A673 (cell line): ENCODE results near the gene FNDC3B.

Experiments used
- EZH2 ChIP-seq: fragments of 200-600 bp; sonication (generic); IDR thresholded peaks from 2 replicates; pipeline ENCODE4 v1.6.1; 2017; ENCODE audit warnings: borderline replicate concordance, low read depth, mild to moderate bottlenecking, mixed read lengths, antibody characterized with exemption, low read length; ENCODE audit not compliant: poor library complexity, severe bottlenecking
- TF ChIP-seq, protein P1 (sequence below): fragments of 300-800, 200-600 bp; sonication (generic); conservative IDR thresholded peaks from 2 replicates; pipeline ENCODE4 v1.5.1; 2017; ENCODE audit warnings: low read depth, mild to moderate bottlenecking, antibody characterized with exemption, low read length, moderate library complexity, mixed read lengths

DNA sequence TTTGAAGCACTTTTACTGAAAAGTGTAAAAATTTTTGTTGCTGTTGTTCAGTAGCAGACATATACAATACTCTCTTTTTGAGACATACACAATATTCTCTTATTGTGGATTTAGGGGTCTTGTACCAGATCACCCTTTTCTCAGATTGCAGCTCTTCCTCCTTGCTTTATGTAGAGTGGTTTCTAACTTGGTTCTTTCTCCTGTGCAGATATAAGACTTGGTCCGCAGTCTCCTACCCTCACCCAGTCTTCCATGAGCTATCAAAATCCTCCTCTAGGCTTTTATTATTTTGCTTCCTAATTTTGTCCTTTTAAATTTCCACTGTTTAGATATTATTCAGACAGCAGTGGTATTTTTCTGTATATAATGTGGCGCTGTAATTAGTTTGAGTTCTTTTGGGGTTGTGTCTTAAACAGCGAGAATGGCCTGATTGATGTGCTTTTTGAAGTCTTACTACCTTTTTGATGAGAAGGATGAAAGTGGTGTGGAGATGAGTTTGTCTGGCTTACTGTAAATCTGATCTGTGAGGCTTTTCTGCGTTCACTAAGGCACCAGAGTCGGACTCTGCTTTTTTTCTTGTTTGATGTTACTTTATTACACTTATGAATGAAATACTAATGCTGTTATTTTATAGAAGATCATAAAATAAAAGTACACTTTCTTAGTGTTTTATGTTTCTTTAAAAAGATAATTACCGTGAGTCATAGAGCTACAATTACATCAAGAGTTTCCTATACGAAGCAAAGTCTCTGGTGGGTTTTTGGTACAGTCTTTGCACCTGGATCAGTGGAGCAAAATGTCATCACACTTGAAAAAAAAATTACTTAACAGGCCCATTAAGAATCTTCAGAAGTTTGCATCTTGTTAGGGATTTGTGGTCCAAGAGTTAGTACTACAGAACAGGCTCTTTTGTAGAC, 27.8 kb downstream of the FNDC3B start:
- TF ChIP-seq EZH2 = no peak
- TF ChIP-seq, protein P1, sequence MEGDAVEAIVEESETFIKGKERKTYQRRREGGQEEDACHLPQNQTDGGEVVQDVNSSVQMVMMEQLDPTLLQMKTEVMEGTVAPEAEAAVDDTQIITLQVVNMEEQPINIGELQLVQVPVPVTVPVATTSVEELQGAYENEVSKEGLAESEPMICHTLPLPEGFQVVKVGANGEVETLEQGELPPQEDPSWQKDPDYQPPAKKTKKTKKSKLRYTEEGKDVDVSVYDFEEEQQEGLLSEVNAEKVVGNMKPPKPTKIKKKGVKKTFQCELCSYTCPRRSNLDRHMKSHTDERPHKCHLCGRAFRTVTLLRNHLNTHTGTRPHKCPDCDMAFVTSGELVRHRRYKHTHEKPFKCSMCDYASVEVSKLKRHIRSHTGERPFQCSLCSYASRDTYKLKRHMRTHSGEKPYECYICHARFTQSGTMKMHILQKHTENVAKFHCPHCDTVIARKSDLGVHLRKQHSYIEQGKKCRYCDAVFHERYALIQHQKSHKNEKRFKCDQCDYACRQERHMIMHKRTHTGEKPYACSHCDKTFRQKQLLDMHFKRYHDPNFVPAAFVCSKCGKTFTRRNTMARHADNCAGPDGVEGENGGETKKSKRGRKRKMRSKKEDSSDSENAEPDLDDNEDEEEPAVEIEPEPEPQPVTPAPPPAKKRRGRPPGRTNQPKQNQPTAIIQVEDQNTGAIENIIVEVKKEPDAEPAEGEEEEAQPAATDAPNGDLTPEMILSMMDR = no peak
